Hepatocyte (in vitro differentiated cells): Measurements from ENCODE around the gene GJC1.

Source experiments
- CTCF ChIP-seq: fragments of 200-600 bp; sonication (generic); IDR thresholded peaks from 2 replicates; pipeline ENCODE4 v1.5.1; 2016; ENCODE audit warnings: antibody characterized with exemption, mild to moderate bottlenecking; ENCODE audit not compliant: poor library complexity
- EZH2 ChIP-seq: fragments of 200-600 bp; sonication (generic); IDR thresholded peaks from 2 replicates; pipeline ENCODE4 v1.6.1; 2016; ENCODE audit warnings: antibody characterized with exemption, mild to moderate bottlenecking, borderline replicate concordance
- EZH2phosphoT487 ChIP-seq: fragments of 200-600 bp; sonication (generic); IDR thresholded peaks from one replicate; pipeline ENCODE4 v1.6.1; 2018; ENCODE audit warnings: antibody characterized with exemption, mild to moderate bottlenecking, low read depth, moderate library complexity; ENCODE audit not compliant: unreplicated experiment, severe bottlenecking

- no peak for TF ChIP-seq CTCF
- no peak for TF ChIP-seq EZH2
- no peak for TF ChIP-seq EZH2phosphoT487
These were observed 31.7 kb downstream of the GJC1 start for GRCh38 chr17:44798356-44798755.
